Measurements from ENCODE around the gene PCBP4. TPM values are rescaled to one million over a fixed set of nuclear protein-coding genes. Genes with fewer than 3 reads are reported as not detected.
"Not testable (repeated sequence)": the region's sequence is repeated elsewhere in the genome, so short reads cannot be mapped to it uniquely, and the experiment has no call there.

The PCBP4 gene
- total and polyA plus RNA-seq, 7 donors: 15.6 to 292 (median 256) TPM

DNA sequence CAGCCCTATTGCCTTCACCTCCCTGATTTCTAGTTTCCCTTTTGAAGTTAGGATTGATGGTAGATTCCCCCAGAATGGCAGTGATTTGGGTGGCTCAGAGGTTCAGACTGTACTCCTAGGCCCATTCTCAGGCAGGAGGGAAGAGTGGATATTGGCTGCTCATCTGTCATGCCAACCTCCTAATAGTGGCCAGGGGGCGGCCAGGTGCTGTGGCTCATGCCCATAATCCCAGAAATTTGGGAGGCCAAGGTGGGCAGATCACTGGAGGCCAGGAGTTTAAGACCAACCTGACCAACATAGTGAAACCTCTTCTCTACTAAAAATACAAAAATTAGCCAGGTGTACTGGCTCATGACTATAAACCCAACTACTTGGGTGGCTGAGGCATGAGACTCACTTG is 36.8 kb downstream of the PCBP4 start:
- Histone ChIP-seq H3K36me3 (peaks cover 17 to 31% (median 24%) of the 10 kb centered on the region in 4 donors), H3K27ac (no peak overlapping the region), H3K4me1 (no peaks in the 10 kb centered on the region), H3K4me3 (no peak overlapping the region), H3K9me3 (no peaks in the 10 kb centered on the region), H3K27me3 (no peaks in the 10 kb centered on the region)
- no peak for TF ChIP-seq EP300 (IDR thresholded peaks at IDR 0.05)
- no peak for DNase-seq
- intact Hi-C loops (cut with DNase I): no loop called here
- 96 to 100% methylated on average over 1 of the region's 1 CpG for WGBS, 2 donors

DNA sequence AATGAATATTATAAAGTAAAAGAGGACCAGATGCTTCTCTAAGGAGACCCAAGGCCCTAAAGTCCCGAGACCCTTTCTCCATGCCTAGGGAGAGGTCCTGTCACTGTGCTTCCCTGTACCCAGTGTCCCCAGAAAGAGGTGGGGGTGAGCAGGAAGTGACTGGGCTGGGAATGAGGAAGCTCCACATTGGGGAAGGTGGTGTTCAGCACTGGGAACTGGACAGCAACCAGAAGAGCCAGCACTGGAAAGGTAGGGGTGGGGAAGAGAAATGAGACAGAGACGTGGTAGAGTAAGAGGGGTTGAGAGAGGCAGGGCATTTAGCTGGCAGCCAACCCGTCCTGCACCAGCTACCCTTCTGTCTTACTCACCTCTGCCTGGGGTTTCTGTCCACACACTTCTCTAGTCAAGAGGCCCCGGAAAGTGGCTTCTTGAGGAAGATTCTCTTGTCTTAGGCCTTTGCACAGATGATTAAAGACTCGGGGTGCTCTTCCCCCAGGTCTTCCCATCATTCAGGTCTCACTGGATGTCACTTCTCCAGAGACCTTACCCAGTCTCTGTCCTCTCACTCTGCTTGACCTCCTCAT is 37.7 kb downstream of the PCBP4 start:
- TF ChIP-seq POLR2A (IDR thresholded peaks at IDR 0.05) (no peak), EP300 (IDR thresholded peaks at IDR 0.05) (no peak), POLR2AphosphoS5 (IDR thresholded peaks at IDR 0.05) (no peak)
- TF ChIP-seq, protein P1, sequence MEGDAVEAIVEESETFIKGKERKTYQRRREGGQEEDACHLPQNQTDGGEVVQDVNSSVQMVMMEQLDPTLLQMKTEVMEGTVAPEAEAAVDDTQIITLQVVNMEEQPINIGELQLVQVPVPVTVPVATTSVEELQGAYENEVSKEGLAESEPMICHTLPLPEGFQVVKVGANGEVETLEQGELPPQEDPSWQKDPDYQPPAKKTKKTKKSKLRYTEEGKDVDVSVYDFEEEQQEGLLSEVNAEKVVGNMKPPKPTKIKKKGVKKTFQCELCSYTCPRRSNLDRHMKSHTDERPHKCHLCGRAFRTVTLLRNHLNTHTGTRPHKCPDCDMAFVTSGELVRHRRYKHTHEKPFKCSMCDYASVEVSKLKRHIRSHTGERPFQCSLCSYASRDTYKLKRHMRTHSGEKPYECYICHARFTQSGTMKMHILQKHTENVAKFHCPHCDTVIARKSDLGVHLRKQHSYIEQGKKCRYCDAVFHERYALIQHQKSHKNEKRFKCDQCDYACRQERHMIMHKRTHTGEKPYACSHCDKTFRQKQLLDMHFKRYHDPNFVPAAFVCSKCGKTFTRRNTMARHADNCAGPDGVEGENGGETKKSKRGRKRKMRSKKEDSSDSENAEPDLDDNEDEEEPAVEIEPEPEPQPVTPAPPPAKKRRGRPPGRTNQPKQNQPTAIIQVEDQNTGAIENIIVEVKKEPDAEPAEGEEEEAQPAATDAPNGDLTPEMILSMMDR (IDR thresholded peaks at IDR 0.05): no peak
- intact Hi-C loops (cut with DNase I): no loop called here
- no peak for DNase-seq
- Histone ChIP-seq H3K27me3 (no peaks in the 10 kb centered on the region), H3K4me1 (no peaks in the 10 kb centered on the region), H3K9me3 (no peaks in the 10 kb centered on the region), H3K4me3 (no peak overlapping the region), H3K36me3 (peaks cover 9 to 21% (median 17%) of the 10 kb centered on the region in 4 donors), H3K27ac (no peak overlapping the region)
- 74 to 78% methylated on average over 5 of the region's 5 CpGs for WGBS, 2 donors

DNA sequence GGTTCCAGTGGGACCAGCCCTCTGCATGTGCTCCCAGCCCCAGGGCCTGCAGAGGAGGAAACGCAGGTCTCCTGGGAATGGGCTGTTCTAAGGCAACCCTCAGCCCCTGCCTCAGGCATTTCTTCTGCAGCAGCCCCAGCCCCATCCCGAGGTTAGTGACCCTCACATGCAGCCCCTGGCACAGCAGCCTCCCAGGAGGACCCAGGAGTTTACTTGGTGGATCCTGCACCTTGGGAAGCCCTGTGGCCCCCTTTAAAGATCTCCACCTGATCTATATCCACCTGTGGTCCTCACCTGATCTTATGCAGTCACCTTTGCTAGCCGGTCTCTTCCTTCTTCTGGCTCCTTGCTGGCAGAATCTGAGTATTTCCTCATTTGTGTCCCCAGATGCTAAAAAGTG is 38.3 kb downstream of the PCBP4 start:
- WGBS, 2 donors: 84 to 89% methylated on average over 3 of the region's 3 CpGs
- DNase-seq; H3K27ac ChIP-seq; intact Hi-C loops (cut with DNase I); H3K9me3 ChIP-seq; H3K27me3 ChIP-seq; H3K4me3 ChIP-seq; H3K4me1 ChIP-seq: not testable (repeated sequence)
- H3K36me3 ChIP-seq: peaks cover 4 to 16% (median 12%) of the 10 kb centered on the region in 4 donors

DNA sequence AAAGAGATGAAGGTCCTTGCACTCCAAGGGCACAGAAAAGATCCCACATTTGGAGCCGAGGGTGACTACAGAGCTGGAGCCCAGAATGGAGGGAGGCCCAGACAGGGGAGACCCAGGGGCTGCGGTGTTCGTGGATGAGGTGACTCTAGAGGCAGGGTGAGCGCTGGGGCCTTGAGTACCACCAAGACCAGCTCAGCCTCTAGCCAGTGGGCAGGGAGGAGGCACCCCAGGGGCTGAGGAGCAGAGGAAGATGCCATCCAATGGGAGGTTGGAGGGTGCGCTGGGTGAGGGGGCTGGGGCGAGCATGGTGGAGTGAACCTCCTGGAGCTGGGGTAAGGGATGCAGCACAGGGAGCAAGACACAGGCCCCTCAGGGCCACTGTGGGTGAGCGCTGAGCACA is 38.8 kb downstream of the PCBP4 start:
- DNase-seq: no peak
- TF ChIP-seq, protein P1 (IDR thresholded peaks at IDR 0.05): no peak
- TF ChIP-seq POLR2AphosphoS5 (IDR thresholded peaks at IDR 0.05): no peak
- TF ChIP-seq POLR2A (IDR thresholded peaks at IDR 0.05): no peak
- TF ChIP-seq EP300 (IDR thresholded peaks at IDR 0.05): no peak
- Histone ChIP-seq H3K4me3 (no peak overlapping the region), H3K9me3 (no peaks in the 10 kb centered on the region), H3K27me3 (no peaks in the 10 kb centered on the region), H3K27ac (no peak overlapping the region), H3K36me3 (peaks cover 0 to 11% (median 7%) of the 10 kb centered on the region in 4 donors), H3K4me1 (no peaks in the 10 kb centered on the region)
- intact Hi-C loops (cut with DNase I): no loop called here
- 94 to 95% methylated on average over 7 of the region's 7 CpGs for WGBS, 2 donors

DNA sequence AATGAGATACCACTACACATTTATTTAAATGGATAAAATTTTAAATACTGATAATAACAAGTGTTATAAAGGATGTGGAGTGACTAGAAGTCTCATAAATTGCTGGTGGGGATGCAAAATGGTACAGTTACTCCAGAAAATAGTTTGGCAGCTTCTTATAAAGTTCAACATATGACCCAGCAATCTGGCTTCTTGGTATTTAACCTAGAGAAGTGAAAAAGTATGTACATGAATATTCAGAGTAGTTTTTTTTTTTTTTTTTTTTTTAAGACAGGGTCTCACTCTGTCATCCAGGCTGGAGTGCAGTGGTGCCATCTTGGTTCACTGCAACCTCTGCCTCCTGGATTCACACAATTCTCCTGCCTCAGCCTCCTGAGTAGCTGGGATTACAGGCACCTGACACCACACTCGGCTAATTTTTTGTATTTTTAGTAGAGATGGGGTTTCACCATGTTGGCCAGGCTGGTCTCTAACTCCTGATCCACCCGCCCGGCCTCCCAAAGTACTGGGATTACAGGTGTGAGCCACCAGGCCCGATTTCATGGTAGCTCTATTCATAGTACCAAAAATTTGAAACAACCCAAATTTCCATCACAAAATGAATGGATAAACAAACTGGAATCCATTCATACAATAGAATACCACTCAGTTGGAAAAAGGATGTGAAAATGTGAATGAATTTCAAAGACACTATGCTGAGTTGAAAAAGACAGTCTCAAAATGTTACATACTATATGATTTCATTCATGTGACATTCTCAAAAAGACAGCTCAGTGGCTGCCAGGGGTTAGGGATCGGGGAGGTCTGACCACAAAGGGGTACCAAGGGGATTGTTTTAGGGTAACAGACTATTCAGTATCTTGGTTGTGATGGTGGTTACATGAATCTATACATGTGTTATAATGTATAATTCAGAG is 39.9 kb downstream of the PCBP4 start:
- 89 to 94% methylated on average over 5 of the region's 5 CpGs for WGBS, 2 donors
- no peak for DNase-seq
- intact Hi-C loops (cut with DNase I): no loop called here

More for the DNA sequence above, 39.9 kb downstream of the PCBP4 start:
- no peaks in the 10 kb centered on the region for H3K9me3 ChIP-seq
- no peaks in the 10 kb centered on the region for H3K4me1 ChIP-seq
- H3K27me3 ChIP-seq: no peaks in the 10 kb centered on the region
- TF ChIP-seq EP300 (IDR thresholded peaks at IDR 0.05) (no peak), POLR2A (IDR thresholded peaks at IDR 0.05) (no peak), POLR2AphosphoS5 (IDR thresholded peaks at IDR 0.05) (no peak)
- TF ChIP-seq, protein P1 (IDR thresholded peaks at IDR 0.05): no peak
- H3K27ac ChIP-seq: no peak overlapping the region
- H3K36me3 ChIP-seq: no peaks in the 10 kb centered on the region
- no peak overlapping the region for H3K4me3 ChIP-seq
